Measurements from ENCODE around the gene AMHR2.
"Not testable (repeated sequence)": the region's sequence is repeated elsewhere in the genome, so short reads cannot be mapped to it uniquely, and the experiment has no call there.

AMHR2 gene

GRCh38 chr12:53415752-53416389 lies 7.8 kb upstream of the AMHR2 start:
- DNase-seq: not testable (repeated sequence)

GRCh38 chr12:53417291-53417816 lies 6.3 kb upstream of the AMHR2 start:
- peak; percentile 36 for DNase-seq

- no peak for DNase-seq
These were observed 5.4 kb upstream of the AMHR2 start for GRCh38 chr12:53418221-53418620.

- DNase-seq: no peak
These were observed 3.9 kb upstream of the AMHR2 start for GRCh38 chr12:53419756-53420155.

GRCh38 chr12:53422247-53422646 lies 1.4 kb upstream of the AMHR2 start:
- not testable (repeated sequence) for DNase-seq

GRCh38 chr12:53424626-53425514 lies 1.2 kb downstream of the AMHR2 start:
- DNase-seq: no peak

- no peak for DNase-seq
These were observed 2.0 kb downstream of the AMHR2 start for GRCh38 chr12:53425515-53426150.

- DNase-seq: peak; percentile 66
These were observed 4.4 kb downstream of the AMHR2 start for GRCh38 chr12:53427905-53428594.

- no peak for DNase-seq
These were observed 5.1 kb downstream of the AMHR2 start for GRCh38 chr12:53428741-53429140.

- no peak for DNase-seq
These were observed 6.5 kb downstream of the AMHR2 start for GRCh38 chr12:53430116-53430515.

- no peak for DNase-seq
These were observed 7.5 kb downstream of the AMHR2 start for GRCh38 chr12:53431187-53431586.

- not testable (repeated sequence) for DNase-seq
These were observed 11.7 kb downstream of the AMHR2 start for GRCh38 chr12:53435326-53435725.

- DNase-seq: not testable (repeated sequence)
These were observed 15.9 kb downstream of the AMHR2 start for GRCh38 chr12:53439582-53439981.

GRCh38 chr12:53441040-53441833 lies 17.6 kb downstream of the AMHR2 start, which contains the start of gene PRR13:
Gene PRR13 (plus strand): TSS chr12:53441734. CDS start chr12:53442715, 981 bp downstream.
- peak; percentile 100 for DNase-seq

GRCh38 chr12:53443955-53444354 lies 20.3 kb downstream of the AMHR2 start:
- no peak for DNase-seq

- DNase-seq: not testable (repeated sequence)
These were observed 21.1 kb downstream of the AMHR2 start for GRCh38 chr12:53444593-53445325.

- no peak for DNase-seq
These were observed 27.3 kb downstream of the AMHR2 start for GRCh38 chr12:53450936-53451335.

GRCh38 chr12:53451661-53452158 lies 28.1 kb downstream of the AMHR2 start, which contains the start of gene PCBP2:
Gene PCBP2 (plus strand): TSS chr12:53452102. CDS start chr12:53454801, 2,699 bp downstream.
- DNase-seq: peak; percentile 99

- DNase-seq: peak; percentile 69
These were observed 28.8 kb downstream of the AMHR2 start for GRCh38 chr12:53452159-53453077.
